Measurements from ENCODE around the gene TMEM201.

TMEM201 gene

DNA sequence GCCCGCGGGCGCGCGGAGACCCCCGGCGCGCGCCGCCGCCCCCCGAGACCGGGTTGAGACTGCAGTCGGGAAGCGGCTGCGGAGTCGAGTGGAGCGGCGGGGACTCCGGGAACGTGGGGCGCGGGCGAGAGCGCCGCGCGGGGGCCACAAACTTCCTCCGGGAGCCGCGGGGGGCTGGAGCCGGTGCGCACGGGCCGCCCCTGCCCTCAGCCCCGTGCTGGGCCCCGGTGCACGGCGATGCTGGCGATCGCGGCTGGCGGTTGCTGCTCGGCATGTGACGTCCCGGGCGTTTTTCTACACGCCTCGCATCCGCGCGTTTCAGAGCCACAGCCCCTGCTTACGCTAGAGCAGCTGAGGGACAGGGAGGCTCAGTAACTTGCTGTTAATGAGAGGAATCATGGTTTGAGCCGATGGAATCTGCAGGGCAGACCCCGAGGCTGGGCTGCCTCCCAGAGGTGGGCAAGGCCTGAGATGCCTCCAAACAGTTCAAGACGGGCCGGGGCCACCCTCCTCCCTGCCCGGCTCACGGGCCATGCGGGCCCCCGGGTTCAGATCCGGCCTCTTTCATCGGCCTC lies 520 bp downstream of the TMEM201 start:
- H3K27ac ChIP-seq = peak overlapping the region in 10 of 11 experiments; percentile 47 to 86 (median 83); a peak in 20 of 22 replicates
- TF ChIP-seq Cebpa-rat (IDR thresholded peaks at IDR 0.05) = no peak
- H4K20me1 ChIP-seq = peaks cover 20 to 67% (median 56%) of the 10 kb centered on the region in 11 experiments; a peak in 20 of 22 replicates

DNA sequence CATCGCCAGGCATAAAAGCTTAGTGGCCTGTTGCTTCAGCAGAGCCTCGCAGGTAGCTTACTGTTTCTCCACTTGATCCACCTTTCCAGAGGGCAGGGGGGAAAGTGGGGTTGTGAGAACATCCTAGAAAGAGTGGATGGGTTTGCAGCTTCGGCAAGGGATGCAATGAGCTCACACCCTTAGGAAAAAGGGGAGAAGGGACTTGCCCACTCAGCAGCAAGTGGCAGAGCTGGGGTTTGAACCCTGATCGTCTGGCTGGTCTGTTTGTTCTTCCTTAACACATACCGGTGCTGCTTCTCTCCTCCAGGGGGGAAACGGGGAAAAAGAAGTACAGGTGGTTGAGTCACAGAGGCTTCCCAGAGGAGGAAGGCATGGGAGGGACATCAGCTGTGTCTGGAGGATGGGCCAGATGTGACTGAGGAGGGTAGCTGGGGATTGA lies 1.0 kb downstream of the TMEM201 start:
- no peaks in the 10 kb centered on the region for H3K27me3 ChIP-seq
- peaks cover 0 to 7% (median under 1%) of the 10 kb centered on the region in 11 experiments; a peak in 15 of 22 replicates for H3K36me3 ChIP-seq
- H3K4me1 ChIP-seq = peaks cover 62 to 78% (median 67%) of the 10 kb centered on the region in 10 experiments
- H3K27ac ChIP-seq = peak overlapping the region in 10 of 11 experiments; percentile 47 to 86 (median 83); a peak in 19 of 22 replicates
- TF ChIP-seq Cebpa-rat (IDR thresholded peaks at IDR 0.05) = no peak
- peak overlapping the region; percentile 95 to 100 (median 99) for H3K4me2 ChIP-seq
- H3K9ac ChIP-seq = peak overlapping the region; percentile 76 to 92 (median 88)
- H3K9me3 ChIP-seq (replicated peaks in 1 of 11) = no peaks in the 10 kb centered on the region
- peak overlapping the region; percentile 69 to 94 (median 86) for H3K4me3 ChIP-seq
- H4K20me1 ChIP-seq = peaks cover 25 to 72% (median 57%) of the 10 kb centered on the region in 11 experiments; a peak in 21 of 22 replicates

More for the DNA sequence above, 520 bp downstream of the TMEM201 start:
- no peaks in the 10 kb centered on the region for H3K27me3 ChIP-seq
- H3K4me2 ChIP-seq = peak overlapping the region; percentile 95 to 100 (median 99)
- H3K9ac ChIP-seq = peak overlapping the region; percentile 76 to 92 (median 88)
- peaks cover 0 to 12% (median 6%) of the 10 kb centered on the region in 11 experiments; a peak in 17 of 22 replicates for H3K36me3 ChIP-seq
- H3K9me3 ChIP-seq (replicated peaks in 1 of 11) = no peaks in the 10 kb centered on the region
- H3K4me3 ChIP-seq = peak overlapping the region; percentile 69 to 94 (median 86)
- peaks cover 57 to 73% (median 62%) of the 10 kb centered on the region in 10 experiments for H3K4me1 ChIP-seq

DNA sequence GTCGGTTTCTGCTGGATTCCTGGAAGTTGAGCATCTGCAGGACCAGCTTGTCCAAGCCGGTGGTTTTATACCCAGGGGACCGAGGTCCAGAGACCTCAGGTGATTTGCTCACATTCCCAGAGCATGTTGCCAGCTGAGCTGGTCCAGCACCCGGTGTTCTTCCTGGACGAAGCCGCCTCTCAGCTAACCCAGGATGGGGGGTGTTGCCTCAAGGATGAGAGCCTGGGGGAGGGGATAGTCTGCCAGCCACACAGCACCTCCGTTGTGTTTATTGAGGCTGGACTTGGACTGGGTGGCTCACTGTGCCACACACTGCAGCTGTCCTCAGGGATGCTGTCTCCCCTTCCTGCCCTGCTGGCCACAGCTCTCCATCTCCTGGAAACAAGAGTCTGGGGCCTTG lies 1.5 kb downstream of the TMEM201 start:
- no peaks in the 10 kb centered on the region for H3K27me3 ChIP-seq
- peak overlapping the region; percentile 95 to 100 (median 99) for H3K4me2 ChIP-seq
- H3K27ac ChIP-seq = peak overlapping the region in 9 of 11 experiments; percentile 69 to 86 (median 83); a peak in 16 of 22 replicates
- TF ChIP-seq Cebpa-rat (IDR thresholded peaks at IDR 0.05) = no peak
- H3K4me1 ChIP-seq = peaks cover 66 to 82% (median 72%) of the 10 kb centered on the region in 10 experiments
- H3K4me3 ChIP-seq = peak overlapping the region; percentile 69 to 94 (median 86); a peak in 19 of 20 replicates
- H3K36me3 ChIP-seq = peaks cover 0 to 3% (median 0%) of the 10 kb centered on the region in 11 experiments; a peak in 5 of 22 replicates
- H3K9me3 ChIP-seq (replicated peaks in 1 of 11) = no peaks in the 10 kb centered on the region
- H4K20me1 ChIP-seq = peaks cover 29 to 77% (median 61%) of the 10 kb centered on the region in 11 experiments; a peak in 21 of 22 replicates
- peak overlapping the region in 10 of 11 experiments; percentile 79 to 92 (median 88); a peak in 19 of 22 replicates for H3K9ac ChIP-seq

DNA sequence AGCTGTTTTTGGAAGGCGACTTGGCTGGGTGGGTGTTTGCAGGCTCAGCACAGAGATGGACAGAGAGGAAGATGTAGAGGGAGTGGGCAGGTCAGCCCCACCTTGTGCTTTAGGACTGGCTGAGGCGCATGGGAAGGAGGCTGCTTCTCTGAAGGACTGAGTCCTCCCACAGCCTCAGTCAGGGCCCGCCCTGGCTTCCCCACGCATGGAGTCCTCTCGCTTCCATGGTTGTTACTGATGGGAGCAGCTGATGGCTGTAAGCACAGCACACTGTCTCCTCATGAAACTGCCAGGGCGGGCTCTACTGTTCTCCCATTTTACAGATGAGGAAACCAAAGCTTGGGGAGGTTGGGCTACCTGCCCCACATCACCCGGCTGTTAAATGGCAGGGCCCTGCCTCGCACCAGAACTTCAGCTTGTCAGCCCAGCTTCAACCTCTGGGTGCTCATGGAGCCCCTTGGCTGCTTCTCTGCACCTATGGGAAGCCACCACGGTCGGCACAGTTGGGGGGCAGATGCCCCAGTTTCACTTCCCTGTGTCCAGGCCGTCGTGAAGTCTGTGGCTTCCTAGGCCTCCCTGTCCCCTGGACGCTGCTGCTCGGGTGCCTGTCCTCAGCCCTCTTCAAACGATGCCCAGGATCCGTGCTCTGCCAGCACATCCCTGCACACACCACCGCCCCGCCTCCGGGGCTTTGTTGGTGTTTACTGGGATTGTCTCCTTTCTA lies 2.4 kb downstream of the TMEM201 start:
- H3K36me3 ChIP-seq = peaks cover 0 to 10% (median 1%) of the 10 kb centered on the region in 11 experiments; a peak in 5 of 22 replicates
- no peaks in the 10 kb centered on the region for H3K9me3 ChIP-seq (replicated peaks in 1 of 11)
- H3K27me3 ChIP-seq = no peaks in the 10 kb centered on the region
- peak overlapping the region in 9 of 10 experiments; percentile 3 to 94 (median 87); a peak in 15 of 20 replicates for H3K4me3 ChIP-seq
- peak overlapping the region in 10 of 11 experiments; percentile 23 to 92 (median 88); a peak in 17 of 22 replicates for H3K9ac ChIP-seq
- H3K27ac ChIP-seq = peak overlapping the region in 10 of 11 experiments; percentile 8 to 88 (median 83); a peak in 19 of 22 replicates
- peak overlapping the region; percentile 95 to 100 (median 99) for H3K4me2 ChIP-seq
- H4K20me1 ChIP-seq = peaks cover 32 to 81% (median 70%) of the 10 kb centered on the region in 11 experiments; a peak in 21 of 22 replicates
- peaks cover 69 to 90% (median 80%) of the 10 kb centered on the region in 10 experiments for H3K4me1 ChIP-seq
- no peak for TF ChIP-seq Cebpa-rat (IDR thresholded peaks at IDR 0.05)

DNA sequence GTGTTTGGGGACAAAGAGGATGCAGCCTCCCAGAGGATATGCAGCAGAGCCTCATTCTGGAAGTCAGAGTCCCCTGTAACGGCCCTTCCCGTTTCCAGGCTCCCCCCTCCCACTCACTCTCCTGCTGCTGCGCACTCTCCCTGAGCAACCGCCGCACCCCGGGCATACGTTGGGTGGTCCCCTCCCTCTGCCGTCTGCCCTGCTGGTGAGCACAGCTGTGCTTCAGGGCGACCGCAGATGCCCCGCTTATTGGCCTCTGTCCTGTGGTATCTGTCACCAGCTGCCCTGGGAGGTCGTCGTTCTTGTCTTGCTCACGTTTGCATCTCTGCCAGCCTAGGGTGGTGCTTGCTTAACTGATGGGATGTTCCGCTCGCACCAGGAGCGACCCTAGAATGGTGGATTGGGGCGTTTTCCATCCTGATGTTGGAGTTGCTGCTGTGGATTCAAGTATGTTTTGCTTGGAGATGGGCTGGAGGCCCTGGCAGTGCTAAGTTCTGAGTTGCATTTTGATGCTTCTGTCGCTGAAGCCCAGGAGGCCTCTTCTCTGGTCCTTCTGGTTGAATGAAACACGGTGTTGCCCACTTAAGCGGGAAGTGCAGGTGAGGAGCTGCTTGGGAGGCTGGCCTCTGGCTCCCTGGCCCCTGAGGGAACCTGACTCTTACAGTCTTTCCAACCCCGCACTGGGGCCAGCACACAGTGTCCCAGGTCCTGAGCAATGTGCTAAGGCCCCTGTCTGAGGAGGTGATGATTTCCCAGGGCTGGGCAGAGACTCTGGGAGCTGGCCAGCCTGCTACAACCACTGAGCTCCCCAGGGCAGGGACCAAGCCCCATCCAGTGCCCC lies 3.2 kb downstream of the TMEM201 start:
- H3K4me2 ChIP-seq = peak overlapping the region; percentile 95 to 100 (median 99)
- peak overlapping the region; percentile 23 to 92 (median 88); a peak in 19 of 22 replicates for H3K9ac ChIP-seq
- H3K36me3 ChIP-seq = peaks cover 3 to 18% (median 9%) of the 10 kb centered on the region in 11 experiments; a peak in 20 of 22 replicates
- peak in 1 of 11 experiments; percentile 34; a peak in 1 of 22 replicates for TF ChIP-seq Cebpa-rat (IDR thresholded peaks at IDR 0.05)
- no peaks in the 10 kb centered on the region for H3K27me3 ChIP-seq
- peaks cover 64 to 90% (median 81%) of the 10 kb centered on the region in 10 experiments for H3K4me1 ChIP-seq
- H4K20me1 ChIP-seq = peaks cover 32 to 81% (median 77%) of the 10 kb centered on the region in 11 experiments; a peak in 21 of 22 replicates
- peak overlapping the region in 10 of 11 experiments; percentile 13 to 88 (median 83); a peak in 18 of 22 replicates for H3K27ac ChIP-seq
- H3K9me3 ChIP-seq (replicated peaks in 1 of 11) = no peaks in the 10 kb centered on the region
- peak overlapping the region in 9 of 10 experiments; percentile 3 to 94 (median 87); a peak in 16 of 20 replicates for H3K4me3 ChIP-seq

DNA sequence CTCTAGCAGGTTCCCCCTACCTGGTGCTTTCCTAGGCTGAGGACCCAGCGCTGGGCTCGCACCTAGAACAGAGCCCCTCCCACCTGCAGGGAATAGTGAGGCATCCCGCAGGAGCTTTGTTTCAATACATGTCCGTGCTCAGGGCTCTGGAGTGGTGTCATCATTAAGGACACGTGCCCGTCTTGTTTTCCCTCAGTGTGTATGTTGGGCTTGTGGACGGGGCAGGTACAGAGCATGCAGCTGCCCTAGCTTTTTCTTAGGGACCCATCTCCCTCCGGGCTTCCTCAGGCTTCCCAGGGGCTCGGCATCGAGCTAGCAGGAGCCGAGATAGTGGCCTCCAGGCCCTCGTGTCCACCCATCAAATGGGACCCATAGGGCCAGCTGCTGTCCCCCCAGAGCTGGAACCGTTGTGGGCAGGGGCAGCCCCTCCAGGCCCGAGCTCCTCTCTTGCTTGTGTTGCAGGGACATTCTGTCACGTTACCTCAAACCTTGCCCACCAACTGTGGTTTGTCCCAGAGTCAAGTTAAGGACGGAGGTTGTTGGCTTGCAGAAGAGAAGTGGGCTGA lies 3.9 kb downstream of the TMEM201 start:
- H3K27me3 ChIP-seq = no peaks in the 10 kb centered on the region
- peak overlapping the region; percentile 62 to 88 (median 80); a peak in 21 of 22 replicates for H3K27ac ChIP-seq
- TF ChIP-seq Cebpa-rat (IDR thresholded peaks at IDR 0.05) = no peak
- H3K4me2 ChIP-seq = peak overlapping the region; percentile 95 to 100 (median 99)
- H3K4me3 ChIP-seq = peak overlapping the region in 9 of 10 experiments; percentile 38 to 94 (median 87); a peak in 17 of 20 replicates
- H3K4me1 ChIP-seq = peaks cover 60 to 86% (median 83%) of the 10 kb centered on the region in 10 experiments
- H3K9me3 ChIP-seq (replicated peaks in 1 of 11) = no peaks in the 10 kb centered on the region
- H3K9ac ChIP-seq = peak overlapping the region; percentile 46 to 92 (median 88); a peak in 21 of 22 replicates
- peaks cover 4 to 25% (median 16%) of the 10 kb centered on the region in 11 experiments; a peak in 21 of 22 replicates for H3K36me3 ChIP-seq
- H4K20me1 ChIP-seq = peaks cover 32 to 86% (median 84%) of the 10 kb centered on the region in 11 experiments; a peak in 21 of 22 replicates

DNA sequence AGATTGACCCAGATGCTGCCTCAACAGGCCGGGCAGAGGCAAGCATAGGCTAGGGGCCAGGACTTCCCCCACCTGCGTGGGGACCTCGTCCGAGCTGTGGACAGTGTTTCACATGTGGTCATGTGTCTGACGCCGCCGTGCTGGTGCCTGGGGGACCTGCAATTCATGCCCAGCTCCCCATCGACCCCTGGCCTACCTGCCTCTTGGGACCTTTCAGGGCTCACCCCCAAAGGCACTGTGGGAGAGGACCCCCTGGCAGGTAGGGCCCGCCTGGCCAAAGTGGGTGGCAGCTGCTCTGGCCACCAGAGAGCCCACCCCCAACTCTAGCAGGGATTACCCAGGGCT lies 4.4 kb downstream of the TMEM201 start:
- H3K4me2 ChIP-seq = peak overlapping the region; percentile 95 to 100 (median 99)
- H4K20me1 ChIP-seq = peaks cover 32 to 91% (median 90%) of the 10 kb centered on the region in 11 experiments; a peak in 21 of 22 replicates
- peak overlapping the region in 9 of 10 experiments; percentile 38 to 94 (median 87); a peak in 18 of 20 replicates for H3K4me3 ChIP-seq
- H3K27me3 ChIP-seq = no peaks in the 10 kb centered on the region
- H3K4me1 ChIP-seq = peaks cover 60 to 84% (median 80%) of the 10 kb centered on the region in 10 experiments
- H3K27ac ChIP-seq = peak overlapping the region; percentile 62 to 88 (median 80)
- H3K9me3 ChIP-seq (replicated peaks in 1 of 11) = no peaks in the 10 kb centered on the region
- no peak for TF ChIP-seq Cebpa-rat (IDR thresholded peaks at IDR 0.05)
- H3K9ac ChIP-seq = peak overlapping the region; percentile 46 to 92 (median 88); a peak in 21 of 22 replicates
- H3K36me3 ChIP-seq = peaks cover 9 to 30% (median 22%) of the 10 kb centered on the region in 11 experiments
